DND-41 (cell line): ENCODE data around the gene CEP104.

ENCODE experiments used
- ATAC-seq: fragments of 200-7000 bp; cut with Tn5 transposase; 3 replicates; pipeline ENCODE4 v1.9.1; 2021; ENCODE audit warnings: low read depth; ENCODE audit not compliant: insufficient read depth
- DNase-seq: peaks from one replicate; pipeline ENCODE4 v3.0.0-alpha.2; 2020
- H2AFZ ChIP-seq: 2 replicates; pipeline ENCODE4 v1.6.0; 2012; ENCODE audit warnings: low read depth, low read length
- H3K27ac ChIP-seq: 2 replicates; pipeline ENCODE4 v1.5.1; 2012; ENCODE audit warnings: low read length, inconsistent platforms
- H3K27me3 ChIP-seq: fragments of 200-600 bp; sonication (generic); 2 replicates; pipeline ENCODE4 v1.6.0; 2012; ENCODE audit warnings: low read length, mild to moderate bottlenecking, inconsistent platforms; ENCODE audit not compliant: insufficient read depth, poor library complexity
- H3K36me3 ChIP-seq: 2 replicates; pipeline ENCODE4 v1.5.1; 2012; ENCODE audit warnings: low read length, inconsistent platforms; ENCODE audit not compliant: insufficient read depth
- H3K4me1 ChIP-seq: 2 replicates; pipeline ENCODE4 v1.5.1; 2012; ENCODE audit warnings: mild to moderate bottlenecking, low read length; ENCODE audit not compliant: insufficient read depth
- H3K4me2 ChIP-seq: 2 replicates; pipeline ENCODE4 v1.6.0; 2012; ENCODE audit warnings: mild to moderate bottlenecking, moderate library complexity, low read length, inconsistent platforms; ENCODE audit not compliant: insufficient read depth
- H3K4me3 ChIP-seq, 2 experiments: fragments of 200-600 bp in 1 of 2; shearing (Covaris generic) in 1 of 2; 2 replicates each; pipeline ENCODE4 v1.5.1; 2012 to 2016; ENCODE audit warnings: inconsistent platforms in 2 of 2, low read length in 2 of 2, mild to moderate bottlenecking in 2 of 2, low read depth in 1 of 2, moderate library complexity in 1 of 2
- H3K79me2 ChIP-seq: 2 replicates; pipeline ENCODE4 v1.6.0; 2012; ENCODE audit warnings: low read length, inconsistent platforms; ENCODE audit not compliant: insufficient read depth
- H3K9ac ChIP-seq: 2 replicates; pipeline ENCODE4 v1.6.0; 2012; ENCODE audit warnings: low read depth, mild to moderate bottlenecking, inconsistent platforms, low read length, moderate library complexity
- H3K9me3 ChIP-seq: 2 replicates; pipeline ENCODE4 v1.5.1; 2012; ENCODE audit warnings: low read length, moderate library complexity, mild to moderate bottlenecking, inconsistent platforms; ENCODE audit not compliant: insufficient read depth, severe bottlenecking
- H4K20me1 ChIP-seq: 2 replicates; pipeline ENCODE4 v1.6.0; 2012; ENCODE audit warnings: low read length; ENCODE audit not compliant: insufficient read depth
- CTCF ChIP-seq: IDR thresholded peaks from 2 replicates; pipeline ENCODE4 v1.5.1; 2012; ENCODE audit warnings: borderline replicate concordance, low read length, moderate library complexity, mild to moderate bottlenecking; ENCODE audit not compliant: poor library complexity, severe bottlenecking; ENCODE audit errors: extremely low read depth
- EZH2 ChIP-seq: IDR thresholded peaks from 3 replicates; pipeline ENCODE4 v1.6.1; 2012; ENCODE audit warnings: borderline replicate concordance, low read depth, mild to moderate bottlenecking, moderate library complexity, low read length, inconsistent platforms; ENCODE audit not compliant: severe bottlenecking

CEP104 gene

GRCh38 chr1:3796215-3797061 is 60.6 kb downstream of the CEP104 start, which contains the start of gene LRRC47:
Gene LRRC47 (minus strand): TSS chr1:3796498. CDS start chr1:3796476, 22 bp downstream.
- ATAC-seq (peak; percentile 100), DNase-seq (peak; percentile 94)
- Histone ChIP-seq H3K9ac (peak within 1 kb of the TSS; percentile 86), H3K4me3 (peak within 1 kb of the TSS; percentile 85 to 98), H3K27me3 (no peaks in the 10 kb centered on the region), H3K9me3 (no peaks in the 10 kb centered on the region), H3K79me2 (peaks cover 53% of the 10 kb centered on the region), H4K20me1 (peaks cover 35% of the 10 kb centered on the region), H2AFZ (peak within 1 kb of the TSS; percentile 99), H3K36me3 (peaks cover 13% of the 10 kb centered on the region), H3K4me2 (peak within 1 kb of the TSS; percentile 99), H3K4me1 (peaks cover 41% of the 10 kb centered on the region), H3K27ac (peak within 1 kb of the TSS; percentile 79)
- TF ChIP-seq CTCF: no peak
- TF ChIP-seq EZH2: no peak

- H3K9ac ChIP-seq: peak overlapping the region; percentile 86
- ATAC-seq (peak; percentile 16; the same call in 2 of the 3 replicates), DNase-seq (peak; percentile 27)
- peak overlapping the region; percentile 70 for H2AFZ ChIP-seq
- H3K4me3 ChIP-seq: peak overlapping the region; percentile 85 to 98
- H3K4me2 ChIP-seq: peak overlapping the region; percentile 99
- no peaks in the 10 kb centered on the region for H3K9me3 ChIP-seq
- H4K20me1 ChIP-seq: peaks cover 42% of the 10 kb centered on the region
- TF ChIP-seq CTCF: no peak
- no peak for TF ChIP-seq EZH2
- H3K27me3 ChIP-seq: no peaks in the 10 kb centered on the region
- peaks cover 19% of the 10 kb centered on the region for H3K36me3 ChIP-seq
- H3K27ac ChIP-seq: peak overlapping the region; percentile 65
- H3K79me2 ChIP-seq: peaks cover 60% of the 10 kb centered on the region
- H3K4me1 ChIP-seq: peaks cover 41% of the 10 kb centered on the region
Measured at GRCh38 chr1:3795453-3796214, 61.4 kb downstream of the CEP104 start.

- Histone ChIP-seq H3K36me3 (peaks cover 59% of the 10 kb centered on the region), H3K79me2 (peaks cover 81% of the 10 kb centered on the region), H3K4me2 (no peak overlapping the region), H3K27me3 (no peaks in the 10 kb centered on the region), H3K4me1 (peaks cover 32% of the 10 kb centered on the region), H3K9me3 (no peaks in the 10 kb centered on the region), H3K9ac (no peak overlapping the region), H3K27ac (no peak overlapping the region), H4K20me1 (peaks cover 83% of the 10 kb centered on the region), H2AFZ (no peak overlapping the region), H3K4me3 (no peak overlapping the region)
- TF ChIP-seq EZH2: no peak
- TF ChIP-seq CTCF: no peak
- DNase-seq: no peak
- ATAC-seq: no peak
Measured at GRCh38 chr1:3790952-3791351, 66.1 kb downstream of the CEP104 start.
